Stimulated activated CD8-positive, alpha-beta memory T cell treated with anti-CD3 and anti-CD28 coated beads, Interleukin-15, amount 100 ng/mL, for 24 hours (primary cell): Measurements from ENCODE around the gene RASL11A.
"Not testable (repeated sequence)": the region's sequence is repeated elsewhere in the genome, so short reads cannot be mapped to it uniquely, and the experiment has no call there.

Experiments used
- DNase-seq: peaks from one replicate; pipeline ENCODE4 v3.0.0-alpha.2; 2020; ENCODE audit warnings: low read depth

The RASL11A gene

DNA sequence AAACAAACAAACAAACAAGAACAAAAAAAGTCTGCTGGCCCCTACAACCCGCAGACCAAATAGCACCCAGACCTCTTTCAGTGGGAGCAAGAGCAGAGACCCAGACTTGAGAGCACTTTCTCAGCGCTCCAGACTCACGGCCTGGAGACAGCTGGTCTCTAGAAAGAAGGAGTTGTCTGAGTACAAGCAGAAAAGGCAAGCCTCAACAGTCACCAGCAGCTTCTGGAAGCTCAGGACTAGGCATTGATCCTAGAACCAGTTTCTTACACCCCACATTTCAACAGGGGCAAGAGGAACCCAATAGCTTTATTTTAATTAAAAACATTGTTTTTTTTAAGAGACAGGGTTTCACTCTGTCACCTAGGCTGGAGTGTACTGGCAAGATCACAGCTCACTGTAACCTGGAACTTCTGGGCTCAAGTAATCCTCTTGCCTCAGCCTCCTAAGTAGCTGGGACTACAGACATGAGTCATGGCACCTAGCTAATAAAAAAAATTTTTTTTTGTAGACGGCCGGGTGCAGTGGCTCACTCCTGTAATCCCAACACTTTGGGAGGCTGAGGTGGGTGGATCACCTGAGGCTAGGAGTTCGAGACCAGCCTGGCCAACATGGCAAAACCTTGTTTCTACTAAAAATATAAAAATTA is 30.4 kb downstream of the RASL11A start:
- no peak for DNase-seq

DNA sequence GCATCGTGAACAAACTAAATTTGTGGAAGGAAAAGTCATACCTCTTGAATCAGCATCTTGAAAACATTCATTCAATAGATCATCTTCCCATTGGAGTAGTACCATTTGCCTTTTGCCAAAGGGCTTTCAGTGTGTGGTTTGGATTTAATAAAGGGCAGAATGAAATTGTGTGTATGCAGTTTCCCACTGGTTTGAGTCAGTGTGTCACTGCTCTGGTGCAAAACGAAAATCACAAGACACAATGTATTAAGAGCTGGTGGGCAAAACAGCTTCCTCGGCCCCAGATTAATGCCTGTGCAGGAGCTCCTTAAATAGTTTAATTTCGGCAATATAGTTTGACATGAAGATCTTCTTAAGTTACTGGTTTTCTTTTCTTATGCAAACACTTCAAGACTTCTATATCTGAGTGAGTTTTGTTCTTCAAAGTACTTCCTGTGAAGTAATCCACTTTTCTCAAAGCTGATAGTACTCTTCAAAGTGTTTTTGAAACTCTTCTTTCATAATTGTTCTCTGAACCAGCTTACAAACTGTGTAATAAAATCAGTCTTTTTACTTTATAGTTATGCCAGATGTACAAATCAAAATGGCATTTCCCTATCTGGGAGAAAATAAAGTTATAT is 32.1 kb downstream of the RASL11A start:
- DNase-seq, result no peak

DNA sequence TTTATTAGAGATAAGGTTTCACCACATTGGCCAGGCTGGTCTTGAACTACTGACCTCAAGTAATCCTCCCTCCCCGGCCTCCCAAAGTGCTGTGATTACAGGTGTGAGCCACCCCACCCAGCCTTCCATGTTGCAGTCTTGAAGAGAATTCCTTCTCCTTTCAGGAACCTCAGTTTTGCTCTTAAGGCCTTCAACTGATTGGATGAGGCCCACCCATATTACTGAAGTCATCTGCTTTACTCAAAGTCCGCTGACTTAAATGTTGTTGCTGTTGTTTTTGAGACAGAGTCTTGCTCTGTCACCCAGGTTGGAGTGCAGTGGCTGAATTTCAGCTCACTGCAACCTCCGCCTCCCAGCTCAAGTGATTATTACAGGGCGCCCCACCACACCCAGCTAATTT is 33.5 kb downstream of the RASL11A start:
- no peak for DNase-seq

DNA sequence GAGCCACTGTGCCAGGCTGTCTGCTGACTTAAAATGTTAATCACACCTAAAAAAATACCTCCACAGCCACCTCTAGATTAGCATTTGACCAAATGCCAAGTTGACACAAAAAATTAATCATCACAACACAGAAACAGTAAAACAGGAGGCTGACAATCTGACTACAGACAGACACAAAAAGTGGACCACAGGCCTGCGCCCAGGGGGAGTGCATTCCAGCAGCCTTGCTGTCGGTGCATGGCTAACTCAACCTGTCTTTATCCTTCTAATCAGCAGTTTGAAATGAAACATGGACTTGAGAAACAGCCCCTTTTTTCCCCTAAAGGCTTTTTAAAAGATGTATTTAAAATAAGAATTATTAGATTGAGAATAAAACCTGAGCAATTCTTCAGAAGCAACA is 34.0 kb downstream of the RASL11A start:
- no peak for DNase-seq

DNA sequence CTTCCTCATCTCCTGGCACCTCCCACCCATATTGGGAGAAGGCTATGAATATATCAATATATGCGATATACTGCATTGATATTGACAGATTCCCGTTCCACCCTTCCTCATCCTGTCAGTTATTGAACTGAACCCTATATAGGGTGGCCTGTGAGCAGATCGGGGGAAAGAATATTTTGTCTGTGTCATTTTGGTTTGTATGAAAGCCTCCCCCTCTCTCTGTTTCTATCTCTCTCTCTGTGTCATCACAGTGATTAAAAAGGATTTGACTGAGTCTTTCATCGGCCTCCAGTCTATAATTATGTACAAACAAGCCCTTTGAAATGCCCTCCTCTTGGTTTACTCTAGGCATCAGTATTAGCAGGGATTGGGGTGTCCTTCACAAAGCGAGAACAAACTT is 35.7 kb downstream of the RASL11A start:
- no peak for DNase-seq

DNA sequence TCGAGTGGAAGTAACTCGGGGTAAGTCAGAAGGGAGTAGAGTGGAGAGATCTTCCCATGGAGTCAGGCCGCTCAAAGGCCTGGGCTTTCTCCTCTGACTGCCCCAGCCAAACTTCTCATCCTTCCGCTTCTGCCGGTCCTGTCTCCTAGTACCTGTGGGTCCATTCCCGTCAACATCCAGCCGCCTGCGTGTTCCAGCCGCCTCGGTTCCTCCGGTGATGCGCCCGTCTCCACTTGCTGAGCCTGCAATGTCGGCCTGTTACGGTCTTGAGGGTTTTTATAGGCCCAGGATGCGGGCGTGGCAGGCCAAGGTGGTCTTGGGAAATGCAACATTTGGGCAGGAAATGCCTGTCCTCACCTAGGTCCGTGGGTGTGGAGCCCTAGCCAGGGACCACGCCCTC is 38.3 kb downstream of the RASL11A start:
- no peak for DNase-seq

DNA sequence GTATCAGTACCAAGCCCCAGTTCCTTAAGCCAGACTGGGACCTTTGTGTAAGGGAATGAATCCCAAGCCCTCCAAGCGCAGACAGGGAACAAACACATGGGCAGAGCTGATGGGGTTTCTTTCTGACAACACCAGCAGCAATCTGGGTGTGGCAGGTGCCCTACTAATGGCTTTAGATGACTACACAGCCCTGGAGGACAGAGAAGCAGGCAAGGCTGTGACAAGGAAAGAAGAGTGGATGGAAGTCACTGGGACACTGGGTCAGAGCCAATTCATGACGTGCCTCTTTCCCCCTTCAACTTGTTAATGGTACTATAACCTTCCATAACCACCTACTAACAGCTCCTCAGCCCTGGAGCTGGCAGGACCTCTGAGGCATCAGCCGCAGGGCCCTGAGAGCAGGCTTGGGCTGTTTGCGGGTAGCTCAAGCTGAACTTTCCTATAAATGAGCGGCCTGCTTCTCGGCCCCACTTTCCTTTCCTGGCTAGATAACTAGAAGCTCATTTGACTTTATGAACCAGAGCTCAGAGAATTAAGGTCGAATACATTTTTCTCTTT is 38.9 kb downstream of the RASL11A start:
- no peak for DNase-seq

DNA sequence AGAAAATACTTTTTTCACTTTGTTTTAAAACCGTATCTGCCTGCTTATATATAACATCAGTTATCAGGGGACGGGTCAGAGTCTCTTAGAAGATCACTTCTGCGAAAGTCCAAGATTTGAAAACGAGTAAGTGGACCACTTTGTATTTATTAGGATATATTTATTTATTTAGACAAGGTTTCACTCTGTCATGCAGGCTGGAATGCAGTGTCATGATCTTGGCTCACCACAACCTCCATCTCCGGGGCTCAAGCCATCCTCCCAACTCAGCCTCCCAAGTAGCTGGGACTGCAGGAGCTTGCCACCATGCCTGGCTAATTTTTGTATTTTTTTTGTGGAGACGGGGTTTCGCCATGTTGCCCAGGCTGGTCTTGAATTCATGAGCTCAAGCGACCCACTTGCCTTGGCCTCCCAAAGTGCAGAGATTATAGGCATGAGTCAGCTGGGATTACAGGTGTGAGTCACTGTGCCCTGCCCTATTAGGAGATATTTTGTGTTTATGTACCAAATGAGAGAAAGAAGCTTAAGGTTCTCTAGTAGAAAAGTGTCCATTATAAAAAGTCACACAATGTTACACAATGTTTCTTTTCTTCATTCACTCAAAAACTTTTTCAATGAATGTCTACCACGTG is 39.5 kb downstream of the RASL11A start:
- DNase-seq, result no peak

DNA sequence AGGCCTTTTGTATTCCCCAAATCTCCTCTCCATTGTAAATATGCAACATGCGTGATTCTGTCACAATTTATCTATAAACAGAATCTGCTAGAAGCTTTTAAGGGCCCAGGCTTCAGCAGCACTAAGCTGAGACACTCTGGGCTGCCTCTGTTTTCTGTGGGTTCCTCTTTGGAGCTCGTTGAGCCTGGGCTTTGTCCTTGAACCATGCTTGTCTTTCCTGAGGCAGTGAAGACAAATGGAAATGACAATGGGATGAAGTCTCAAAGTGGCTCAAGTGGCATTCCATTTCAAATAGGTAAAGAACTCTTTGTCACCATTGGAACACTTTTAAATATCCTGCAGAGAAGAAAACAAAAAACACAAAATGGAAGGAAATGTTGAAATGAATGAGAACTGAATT is 40.3 kb downstream of the RASL11A start:
- no peak for DNase-seq

DNA sequence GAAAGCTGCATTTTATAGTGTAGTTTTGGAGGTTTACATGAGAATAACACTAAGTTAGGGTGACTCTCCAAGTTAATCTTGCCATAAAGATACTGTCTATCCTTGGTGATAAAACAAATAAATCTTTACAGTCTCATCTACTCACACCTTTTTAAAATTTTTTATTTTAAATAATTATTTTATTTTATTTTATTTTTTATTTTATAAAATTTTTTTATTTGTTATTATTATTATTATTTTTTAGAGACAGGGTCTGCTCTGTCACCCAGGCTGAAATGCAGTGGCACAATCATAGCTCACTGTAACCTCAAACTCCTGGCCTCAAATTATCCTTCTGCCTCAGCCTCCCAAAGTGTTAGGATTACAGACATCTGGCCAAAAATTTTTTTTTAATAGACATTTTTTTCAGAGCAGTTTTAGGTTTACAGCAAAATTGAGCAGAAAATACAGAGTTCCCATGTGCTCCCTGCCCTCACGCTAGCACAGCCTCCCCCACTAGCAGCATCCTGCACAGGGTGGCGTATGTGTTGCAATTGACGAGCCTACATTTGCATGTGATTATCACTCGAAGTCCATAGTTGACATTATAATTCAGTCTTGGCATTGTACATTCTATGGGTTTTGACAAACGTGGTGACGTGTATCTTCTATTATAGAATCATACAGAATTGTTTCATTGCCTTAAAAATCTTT is 41.0 kb downstream of the RASL11A start:
- DNase-seq, result no peak

DNA sequence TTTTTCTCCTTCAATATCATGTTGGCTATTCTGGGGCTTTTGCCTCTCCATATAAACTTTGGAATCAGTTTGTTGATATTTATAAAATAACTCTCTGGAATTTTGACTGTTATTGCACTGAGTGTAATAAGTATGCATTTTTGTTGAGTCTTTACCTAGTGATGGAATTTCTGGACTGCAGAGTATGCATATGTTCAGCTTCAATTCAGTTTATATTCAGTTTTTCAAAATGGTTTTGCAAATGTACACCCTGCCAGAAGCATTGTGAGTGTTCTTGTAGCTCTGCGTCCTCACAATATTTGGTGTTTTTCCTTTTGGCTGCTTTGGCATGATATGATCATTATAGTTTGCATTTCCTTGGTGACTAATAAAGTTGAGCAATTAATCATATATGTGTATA is 43.1 kb downstream of the RASL11A start:
- DNase-seq, result no peak

DNA sequence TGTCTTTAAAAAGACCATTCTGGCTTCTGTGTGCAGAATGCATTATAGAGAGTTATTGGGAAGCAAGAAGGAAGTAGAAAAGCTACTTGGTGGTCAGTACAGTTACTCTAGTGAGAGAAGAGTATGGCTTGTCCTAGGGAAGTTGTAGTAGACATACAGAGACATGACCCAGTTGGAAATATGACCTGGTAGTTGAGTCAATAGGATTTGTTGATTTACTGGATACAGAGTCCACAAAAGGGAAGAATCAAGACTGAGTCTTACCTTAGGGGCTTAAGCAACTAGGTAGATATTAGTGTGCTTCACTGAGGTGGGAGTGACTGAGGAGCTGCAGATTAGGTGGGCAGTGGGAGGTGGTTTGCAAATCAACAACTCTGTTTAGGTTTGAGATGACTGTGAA is 48.8 kb downstream of the RASL11A start:
- no peak for DNase-seq

DNA sequence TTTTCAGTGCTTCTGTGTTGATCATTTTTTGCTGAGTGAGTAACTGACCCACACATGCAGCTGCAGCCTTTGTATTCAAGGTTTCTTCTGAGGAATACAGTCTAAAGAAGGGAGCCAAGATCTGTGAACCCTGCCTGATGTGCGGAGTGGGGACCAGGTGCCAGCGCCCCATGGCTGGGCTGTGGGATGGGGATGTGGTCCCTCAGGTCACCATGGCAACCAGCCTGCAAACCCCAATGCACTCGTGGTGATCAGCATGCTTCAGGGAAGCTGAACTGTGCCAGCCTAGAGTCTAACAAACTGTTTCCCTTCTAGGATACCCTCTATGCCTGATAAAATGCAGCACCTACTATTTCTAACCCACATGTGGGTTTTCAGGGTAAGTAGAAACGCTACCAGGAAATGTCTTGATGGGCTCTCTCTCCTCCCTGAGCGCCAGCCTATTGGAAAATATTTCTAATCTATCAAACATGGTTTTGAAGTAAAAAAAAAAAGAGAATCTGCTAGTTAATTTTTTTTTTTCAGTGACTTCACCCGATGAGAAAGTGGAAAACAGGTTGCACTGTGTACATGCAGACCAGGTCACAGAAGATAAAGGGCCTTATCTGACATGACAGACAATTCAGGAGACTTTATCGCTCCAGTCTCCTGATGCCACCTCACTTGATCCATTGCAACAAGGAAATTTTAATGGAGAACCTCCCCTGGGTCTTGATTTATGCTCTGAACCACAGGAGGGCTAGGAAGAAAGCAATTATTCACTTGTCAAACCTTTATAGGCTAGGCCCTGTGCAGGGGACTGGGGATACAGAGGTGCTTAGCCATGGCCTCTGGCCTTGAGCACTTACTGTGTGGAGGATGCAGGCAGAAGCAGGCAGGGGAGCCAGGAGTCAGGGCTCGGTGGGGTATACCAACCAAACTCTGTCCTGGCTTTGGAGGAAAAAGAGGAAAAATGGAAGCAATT is 51.1 kb downstream of the RASL11A start:
- no peak for DNase-seq

DNA sequence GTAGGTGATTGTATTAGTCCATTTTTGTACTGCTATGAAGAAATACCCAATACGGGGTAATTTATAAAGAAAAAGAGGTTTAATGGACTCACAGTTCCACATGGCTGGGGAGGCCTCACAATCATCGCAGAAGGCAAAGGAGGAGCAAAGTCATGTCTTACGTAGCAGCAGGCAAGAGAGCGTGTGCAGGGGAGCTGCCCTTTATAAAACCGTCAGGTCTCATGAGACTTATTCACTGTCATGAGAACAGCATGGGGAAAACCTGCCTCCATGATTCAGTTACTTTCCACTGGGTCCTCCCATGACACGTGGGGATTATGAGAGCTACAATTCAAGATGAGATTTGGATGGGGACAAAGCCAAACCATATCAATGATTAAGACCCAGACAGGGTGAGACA is 51.8 kb downstream of the RASL11A start:
- not testable (repeated sequence) for DNase-seq
